HFF-Myc (cell line): ENCODE results near the gene ALPI.
"Not testable (repeated sequence)": the region's sequence is repeated elsewhere in the genome, so short reads cannot be mapped to it uniquely, and the experiment has no call there.

Experiments
- DNase-seq: peaks from one replicate; pipeline ENCODE4 v3.0.0-alpha.2; 2011; ENCODE audit warnings: low read depth; ENCODE audit errors: extremely low read depth
- H3K4me3 ChIP-seq: replicated peaks from 2 replicates; pipeline ENCODE4 v1.5.1; 2011; ENCODE audit warnings: low read depth, mild to moderate bottlenecking, control low read depth, low read length
- CTCF ChIP-seq: IDR thresholded peaks from 2 replicates; pipeline ENCODE4 v1.5.1; 2012; ENCODE audit warnings: mild to moderate bottlenecking, low read depth, low read length, control low read depth; ENCODE audit errors: missing control alignments

ALPI gene

DNA sequence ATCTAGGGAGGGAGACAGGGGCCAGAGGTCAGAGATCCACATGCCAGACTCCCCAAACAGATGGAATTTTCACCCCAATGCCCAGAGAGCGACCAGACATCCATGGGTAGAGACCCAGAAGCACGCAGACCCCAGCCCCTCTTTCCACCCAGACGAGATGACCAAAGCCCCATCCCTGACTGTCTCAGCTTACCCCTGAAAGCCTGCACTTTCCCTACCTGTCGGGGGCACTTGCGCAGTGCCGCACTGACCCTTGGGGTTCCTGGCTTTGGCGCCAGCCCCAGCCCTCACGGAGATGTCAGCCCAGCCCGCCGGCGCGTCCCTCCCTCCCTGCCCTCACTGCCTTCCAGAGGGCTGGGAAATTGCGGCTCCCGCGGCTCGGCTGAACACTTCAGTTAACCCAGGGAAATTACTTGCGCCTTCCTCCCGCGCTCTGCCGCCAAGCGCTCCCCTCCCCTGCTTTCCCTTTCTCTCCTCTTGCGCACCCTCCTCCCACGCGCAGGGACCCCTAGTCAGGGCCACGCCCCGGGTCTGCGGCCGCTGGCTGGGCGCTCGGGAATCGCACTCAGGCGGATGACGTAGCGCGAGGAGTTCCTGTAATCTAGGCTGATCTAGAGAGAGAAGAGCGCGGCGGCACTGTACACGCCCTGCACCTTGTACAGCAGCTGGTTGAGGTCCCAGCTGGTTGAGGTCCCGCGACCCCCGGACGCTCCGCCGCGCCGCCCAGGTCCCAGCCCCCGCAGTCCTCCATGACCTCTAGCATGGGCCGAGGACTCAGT, 37.3 kb upstream of the ALPI start:
- DNase-seq = no peak
- H3K4me3 ChIP-seq = peak overlapping the region; percentile 13; the same call in 1 of the 2 replicates
- TF ChIP-seq CTCF = no peak

DNA sequence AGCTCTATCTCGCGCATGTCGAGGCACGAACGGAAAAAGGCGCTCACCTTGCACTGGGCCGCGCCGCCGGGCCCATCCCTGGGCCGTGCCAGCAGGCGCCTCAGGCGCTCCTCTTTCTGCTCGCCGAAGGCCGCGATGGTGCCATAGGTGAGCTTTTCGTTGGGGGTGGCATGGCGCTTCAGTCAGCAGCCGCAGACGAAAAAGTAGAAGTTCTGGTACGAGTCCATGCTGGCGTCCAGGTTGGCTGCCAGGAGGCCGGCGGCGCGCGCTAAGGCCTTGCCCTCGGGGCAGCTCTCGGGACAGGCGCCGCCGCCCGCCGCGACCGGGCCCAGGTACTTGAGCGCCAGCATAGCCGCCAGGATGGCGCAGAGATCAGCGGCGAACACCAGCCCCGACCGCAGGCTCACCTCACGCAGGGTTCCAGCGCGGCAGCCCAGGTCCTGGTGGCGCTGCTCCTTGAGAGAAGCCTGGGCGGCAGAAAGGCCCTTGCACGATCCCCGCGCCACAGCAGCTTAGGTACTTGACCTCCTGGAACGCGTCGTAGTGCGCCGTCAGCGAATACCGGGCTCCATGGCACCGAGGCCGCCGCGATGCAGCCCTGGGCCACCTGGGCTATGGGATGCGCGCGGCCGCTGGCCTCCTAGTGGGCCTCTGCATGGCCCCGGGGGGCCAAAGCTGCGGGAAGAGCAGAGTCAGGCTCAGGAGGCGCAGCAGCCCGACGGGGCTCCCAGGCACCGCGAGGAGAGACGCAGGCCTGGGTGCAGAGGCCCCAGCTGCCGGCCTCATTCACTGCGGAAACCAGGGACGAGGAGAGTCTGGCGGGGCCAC, 36.5 kb upstream of the ALPI start:
- no peak overlapping the region for H3K4me3 ChIP-seq
- TF ChIP-seq CTCF = no peak
- DNase-seq = no peak

DNA sequence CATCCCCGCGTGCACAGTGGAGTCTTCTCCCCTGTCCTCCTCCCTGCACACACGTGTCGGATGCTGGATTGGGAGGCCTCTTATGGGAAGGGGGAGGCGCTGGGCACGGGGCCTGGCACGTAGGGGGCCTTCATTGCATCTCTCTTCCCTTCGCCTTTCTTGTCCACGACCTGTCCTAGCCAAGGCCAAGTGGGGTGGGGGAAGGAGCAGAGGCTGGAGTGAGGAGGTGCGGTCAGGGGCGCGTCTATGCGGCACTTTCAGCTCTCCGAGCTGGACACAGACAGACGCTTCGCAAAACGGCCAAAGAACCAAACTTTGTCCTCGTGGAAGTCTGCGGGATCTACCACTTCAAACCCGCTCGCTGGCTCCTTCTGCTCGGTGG, 35.9 kb upstream of the ALPI start:
- DNase-seq = no peak
- TF ChIP-seq CTCF = no peak
- no peak overlapping the region for H3K4me3 ChIP-seq

DNA sequence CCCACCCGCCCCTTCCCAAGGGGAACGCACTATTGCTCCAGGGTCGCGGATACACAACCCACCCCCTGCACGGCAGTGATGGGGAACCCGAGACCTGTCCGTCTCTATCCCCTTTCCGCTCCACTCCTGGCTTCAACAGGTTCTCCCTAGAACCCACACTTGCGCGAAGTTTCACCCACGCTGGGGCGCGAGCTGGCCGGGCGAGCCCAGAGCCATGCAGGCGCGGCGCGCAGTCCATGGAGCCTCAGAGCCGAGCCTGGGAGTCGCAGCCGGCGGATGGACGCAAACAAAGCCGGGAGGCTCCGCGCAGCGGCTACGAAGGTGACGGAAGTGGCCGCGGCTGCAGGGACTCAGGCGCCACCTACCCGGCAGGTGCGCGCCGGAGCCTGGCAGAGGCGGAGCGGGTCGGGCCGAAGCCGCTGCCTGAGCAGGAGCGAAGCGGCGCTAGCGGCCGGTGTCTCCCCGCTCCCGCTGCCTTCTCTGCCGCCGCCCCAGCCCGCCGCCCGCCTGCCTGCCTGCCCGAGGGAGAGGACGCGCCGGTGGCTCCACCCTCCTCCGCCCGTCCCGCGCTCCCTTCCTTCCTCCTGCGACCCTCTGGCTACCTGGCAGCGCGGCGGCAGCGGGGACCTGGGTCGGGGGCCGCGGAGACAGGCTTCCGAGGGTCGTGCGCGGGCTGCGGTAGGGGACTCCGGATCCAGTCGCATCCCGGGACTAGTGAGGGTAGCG, 35.3 kb upstream of the ALPI start:
- DNase-seq = no peak
- no peak overlapping the region for H3K4me3 ChIP-seq

DNA sequence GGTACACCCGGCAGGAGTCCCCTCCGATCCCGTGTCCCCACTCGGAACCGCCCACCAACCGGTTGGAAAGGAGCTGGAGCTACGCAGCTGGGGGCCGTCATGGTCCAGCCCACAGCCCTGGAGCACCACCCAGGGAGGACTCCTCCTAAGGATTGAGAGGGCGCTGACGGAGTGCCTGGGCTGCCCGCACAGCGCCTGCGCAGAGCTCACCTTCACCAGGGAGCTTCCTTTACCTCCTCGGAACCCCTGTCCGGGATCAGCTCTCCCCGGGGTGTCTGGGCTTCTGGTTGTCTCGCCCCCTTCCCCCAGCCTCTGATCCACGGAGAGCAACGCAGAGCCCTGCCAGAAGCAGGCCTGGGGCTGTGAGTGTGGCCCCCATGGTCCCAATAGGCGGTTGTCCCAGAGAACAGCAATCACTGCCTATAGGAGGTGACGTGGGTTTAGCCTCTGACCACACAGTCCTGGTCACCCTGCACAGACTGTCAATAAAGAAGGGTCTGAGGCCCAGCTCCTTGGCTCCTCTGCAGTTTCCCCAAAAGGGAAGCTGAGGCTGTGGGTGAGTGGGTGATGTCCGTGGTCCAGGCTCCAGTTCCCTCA, 34.7 kb upstream of the ALPI start:
- no peak for TF ChIP-seq CTCF
- DNase-seq = no peak
- H3K4me3 ChIP-seq = no peak overlapping the region

More for the DNA sequence above, 35.3 kb upstream of the ALPI start:
- TF ChIP-seq CTCF = no peak

- no peak for TF ChIP-seq CTCF
- no peak for DNase-seq
- no peak overlapping the region for H3K4me3 ChIP-seq
Measured at GRCh38 chr2:232422051-232422450, 33.9 kb upstream of the ALPI start.

- not testable (repeated sequence) for DNase-seq, H3K4me3 ChIP-seq
Measured at GRCh38 chr2:232422996-232423395, 33.0 kb upstream of the ALPI start.

- not testable (repeated sequence) for DNase-seq, H3K4me3 ChIP-seq
Measured at GRCh38 chr2:232423407-232423806, 32.5 kb upstream of the ALPI start.
